Endodermal cell (in vitro differentiated cells): ENCODE results near the gene RAB11FIP5. TPM values are rescaled to one million over a fixed set of nuclear protein-coding genes. Genes with fewer than 3 reads are reported as not detected.

ENCODE experiments used
- DNase-seq: peaks from one replicate; pipeline ENCODE4 v3.0.0-alpha.2; 2017
- H3K27ac ChIP-seq: 2 replicates; pipeline ENCODE4 v1.5.1; 2013; ENCODE audit warnings: mild to moderate bottlenecking, low read depth, low read length, moderate library complexity
- H3K27me3 ChIP-seq: 2 replicates; pipeline ENCODE4 v1.6.1; 2013; ENCODE audit warnings: mild to moderate bottlenecking, low read length, moderate library complexity; ENCODE audit not compliant: insufficient read depth, control insufficient read depth, poor library complexity, severe bottlenecking
- H3K36me3 ChIP-seq: 2 replicates; pipeline ENCODE4 v1.7.0; 2013; ENCODE audit warnings: mild to moderate bottlenecking, low read length, moderate library complexity; ENCODE audit not compliant: control insufficient read depth, insufficient read depth
- H3K4me1 ChIP-seq: one replicate; pipeline ENCODE4 v1.7.0; 2013; ENCODE audit warnings: low read length; ENCODE audit not compliant: control insufficient read depth, insufficient read depth
- H3K4me3 ChIP-seq: 2 replicates; pipeline ENCODE4 v1.5.1; 2013; ENCODE audit warnings: mild to moderate bottlenecking, low read length, moderate library complexity
- H3K9ac ChIP-seq: 2 replicates; pipeline ENCODE4 v1.6.1; 2013; ENCODE audit warnings: mild to moderate bottlenecking, low read length, moderate library complexity; ENCODE audit not compliant: poor library complexity, severe bottlenecking; ENCODE audit errors: extremely low read depth
- H3K9me3 ChIP-seq: 2 replicates; pipeline ENCODE4 v1.6.1; 2013; ENCODE audit warnings: mild to moderate bottlenecking, low read length, moderate library complexity; ENCODE audit not compliant: control insufficient read depth
- H3K27ac Mint-ChIP-seq: 2 replicates; pipeline ENCODE4 v1.8.0; 2020; ENCODE audit warnings: mixed read lengths
- H3K27me3 Mint-ChIP-seq: 2 replicates; pipeline ENCODE4 v1.8.0; 2021; ENCODE audit warnings: mild to moderate bottlenecking, mixed read lengths; ENCODE audit not compliant: insufficient read depth
- H3K36me3 Mint-ChIP-seq: 2 replicates; pipeline ENCODE4 v1.8.0; 2020; ENCODE audit warnings: low read depth, mixed read lengths
- H3K4me1 Mint-ChIP-seq: 2 replicates; pipeline ENCODE4 v1.8.0; 2020; ENCODE audit warnings: mixed read lengths
- H3K4me3 Mint-ChIP-seq: 2 replicates; pipeline ENCODE4 v1.8.0; 2020; ENCODE audit warnings: mild to moderate bottlenecking, moderate library complexity, mixed read lengths
- H3K9me3 Mint-ChIP-seq: 2 replicates; pipeline ENCODE4 v1.8.0; 2020; ENCODE audit warnings: mild to moderate bottlenecking, mixed read lengths
- CTCF ChIP-seq: fragments of 200-600 bp; sonication (generic); conservative IDR thresholded peaks from 2 replicates; pipeline ENCODE4 v1.5.0; 2021; ENCODE audit warnings: antibody characterized with exemption, mild to moderate bottlenecking
- WGBS, 2 experiments: methylation state at CpG; one replicate each; pipeline versions ENCODE4 v1.1.5 to v1.1.7; 2013; ENCODE audit warnings: missing lambda C conversion rate in 2 of 2, mixed read lengths in 1 of 2; ENCODE audit not compliant: insufficient coverage in 1 of 2, insufficient read length in 1 of 2; 5-methylcytosine and 5-hydroxymethylcytosine counted together
- total RNA-seq, 2 donors: library from RNA; stranded (reverse); fragmentation: NEBNext Ultra II Directional in 1 of 2; extraction: Animal tissue kit (Norgen Biotek cat#: 25700) in 1 of 2; gene quantifications; 2 replicates in 1 of 2; 3 replicates in 1 of 2; pipeline ENCODE4 v1.2.1, GENCODE V29; 2021

The RAB11FIP5 gene
- total RNA-seq, 2 donors from 2014 or later = 12.1 to 17.3 TPM

GRCh38 chr2:73033766-73034381 lies 78.9 kb downstream of the RAB11FIP5 start:
- peaks cover 3% of the 10 kb centered on the region for H3K4me1 Mint-ChIP-seq

GRCh38 chr2:73033142-73033765 lies 79.5 kb downstream of the RAB11FIP5 start:
- Mint-ChIP-seq H3K36me3 (peaks cover 3% of the 10 kb centered on the region), H3K9me3 (no peaks in the 10 kb centered on the region), H3K4me1 (peaks cover 3% of the 10 kb centered on the region), H3K27me3 (no peaks in the 10 kb centered on the region), H3K4me3 (no peak overlapping the region), H3K27ac (no peak overlapping the region)
- H3K4me3 ChIP-seq = no peak overlapping the region
- no peak for TF ChIP-seq CTCF
- H3K27ac ChIP-seq = no peak overlapping the region
- no peaks in the 10 kb centered on the region for H3K4me1 ChIP-seq
- H3K36me3 ChIP-seq = peaks cover 10% of the 10 kb centered on the region
- no peak overlapping the region for H3K9ac ChIP-seq
- H3K27me3 ChIP-seq = no peaks in the 10 kb centered on the region
- H3K9me3 ChIP-seq = no peaks in the 10 kb centered on the region
- 100% methylated on average over 1 of the region's 1 CpG; no CpG with 5 or more reads in 1 of the 2 experiments for WGBS, 2 experiments
- DNase-seq = no peak

More at GRCh38 chr2:73033766-73034381, 78.9 kb downstream of the RAB11FIP5 start:
- no peak overlapping the region for H3K9ac ChIP-seq
- no peak overlapping the region for H3K4me3 ChIP-seq
- no peak overlapping the region for H3K4me3 Mint-ChIP-seq
- H3K9me3 ChIP-seq = no peaks in the 10 kb centered on the region
- H3K36me3 Mint-ChIP-seq = peaks cover 2% of the 10 kb centered on the region
- no peaks in the 10 kb centered on the region for H3K27me3 Mint-ChIP-seq
- no peak for TF ChIP-seq CTCF
- WGBS, 2 experiments = 93 to 94% methylated on average over 4 to 5 of the region's 5 CpGs
- H3K27me3 ChIP-seq = no peaks in the 10 kb centered on the region
- H3K4me1 ChIP-seq = no peaks in the 10 kb centered on the region
- H3K27ac ChIP-seq = no peak overlapping the region
- no peak overlapping the region for H3K27ac Mint-ChIP-seq
- H3K9me3 Mint-ChIP-seq = no peaks in the 10 kb centered on the region
- H3K36me3 ChIP-seq = peaks cover 10% of the 10 kb centered on the region
- DNase-seq = no peak

GRCh38 chr2:73032702-73033097 lies 80.0 kb downstream of the RAB11FIP5 start:
- Histone ChIP-seq H3K9ac (no peak overlapping the region), H3K4me1 (no peaks in the 10 kb centered on the region), H3K9me3 (no peaks in the 10 kb centered on the region), H3K4me3 (no peak overlapping the region), H3K27me3 (no peaks in the 10 kb centered on the region), H3K36me3 (peaks cover 8% of the 10 kb centered on the region), H3K27ac (no peak overlapping the region)
- Mint-ChIP-seq H3K4me3 (no peak overlapping the region), H3K27me3 (no peaks in the 10 kb centered on the region), H3K9me3 (no peaks in the 10 kb centered on the region), H3K27ac (no peak overlapping the region), H3K36me3 (peaks cover 8% of the 10 kb centered on the region), H3K4me1 (peaks cover 3% of the 10 kb centered on the region)
- WGBS, 2 experiments = 90 to 97% methylated on average over 4 to 5 of the region's 5 CpGs
- DNase-seq = no peak
- no peak for TF ChIP-seq CTCF
